GM19023 (cell line): ENCODE results near the gene IKZF1.

Experiments
- ATAC-seq: cut with Tn5 transposase; IDR thresholded peaks from one replicate; pipeline ENCODE4 v1.9.1; 2021; ENCODE audit warnings: mild to moderate bottlenecking, moderate library complexity; ENCODE audit not compliant: unreplicated experiment

The IKZF1 gene

DNA sequence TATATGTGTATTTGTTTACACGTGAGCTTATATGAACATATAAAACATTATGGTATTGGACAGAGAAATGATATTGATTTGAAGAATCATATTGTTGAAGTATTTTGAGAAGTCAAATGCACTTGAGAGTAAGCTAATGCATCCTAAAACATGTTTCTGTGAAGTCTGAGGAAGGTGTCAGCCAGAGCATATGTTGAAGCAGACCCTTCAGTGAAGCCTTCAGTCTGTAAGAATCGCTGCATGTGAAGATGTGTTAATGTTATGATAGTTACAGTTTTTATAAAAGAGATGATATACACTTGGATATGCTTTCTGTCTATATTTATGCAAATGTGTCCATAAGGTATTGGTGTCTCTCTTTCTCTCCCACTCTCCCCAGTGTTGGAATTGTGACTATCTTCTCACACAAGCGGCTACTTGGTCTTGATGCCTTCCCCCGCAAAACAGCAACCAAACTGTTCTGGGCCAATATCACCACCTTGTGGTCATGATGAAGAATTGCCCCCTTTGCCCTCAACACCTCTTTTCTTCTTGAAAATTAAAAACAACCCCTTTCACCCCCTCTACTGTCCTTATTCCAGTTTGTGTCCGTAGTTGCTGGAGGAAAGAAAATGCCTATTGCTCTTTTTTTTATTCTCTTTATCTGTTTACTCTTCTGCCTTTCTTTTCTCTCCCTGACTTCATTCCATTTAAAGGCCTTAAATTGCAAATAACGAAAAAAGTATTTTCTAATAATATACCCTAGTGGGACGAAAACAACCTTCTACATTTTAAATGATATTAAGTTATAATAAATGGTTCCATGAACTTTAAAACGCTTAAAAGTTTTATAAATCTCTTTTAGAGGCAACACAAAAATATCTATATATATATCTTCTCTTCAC, 64.9 kb downstream of the IKZF1 start:
- no peak for ATAC-seq

- ATAC-seq = no peak
These were observed 66.4 kb downstream of the IKZF1 start for GRCh38 chr7:50370884-50371283.

GRCh38 chr7:50371551-50372021, 67.1 kb downstream of the IKZF1 start:
- no peak for ATAC-seq

DNA sequence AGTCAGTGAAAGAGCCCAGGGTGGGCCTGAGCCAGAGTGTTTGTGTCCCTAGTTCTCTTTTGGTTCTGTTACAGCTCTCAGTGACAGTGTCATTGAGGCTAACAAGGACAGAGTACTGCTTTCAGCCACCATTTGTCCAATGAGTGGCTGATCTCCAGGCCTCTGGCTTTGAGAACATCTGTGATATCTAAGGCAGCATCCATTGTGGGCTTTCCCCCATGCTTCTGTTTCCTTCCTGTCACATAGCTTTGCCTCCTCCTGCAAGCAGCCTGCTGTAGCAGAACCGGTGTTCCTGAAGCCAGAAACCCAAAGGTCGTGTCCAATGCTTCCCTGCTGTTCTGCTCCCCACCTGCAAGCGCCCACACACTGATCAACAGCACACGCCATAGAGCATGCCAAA, 68.4 kb downstream of the IKZF1 start:
- no peak for ATAC-seq

DNA sequence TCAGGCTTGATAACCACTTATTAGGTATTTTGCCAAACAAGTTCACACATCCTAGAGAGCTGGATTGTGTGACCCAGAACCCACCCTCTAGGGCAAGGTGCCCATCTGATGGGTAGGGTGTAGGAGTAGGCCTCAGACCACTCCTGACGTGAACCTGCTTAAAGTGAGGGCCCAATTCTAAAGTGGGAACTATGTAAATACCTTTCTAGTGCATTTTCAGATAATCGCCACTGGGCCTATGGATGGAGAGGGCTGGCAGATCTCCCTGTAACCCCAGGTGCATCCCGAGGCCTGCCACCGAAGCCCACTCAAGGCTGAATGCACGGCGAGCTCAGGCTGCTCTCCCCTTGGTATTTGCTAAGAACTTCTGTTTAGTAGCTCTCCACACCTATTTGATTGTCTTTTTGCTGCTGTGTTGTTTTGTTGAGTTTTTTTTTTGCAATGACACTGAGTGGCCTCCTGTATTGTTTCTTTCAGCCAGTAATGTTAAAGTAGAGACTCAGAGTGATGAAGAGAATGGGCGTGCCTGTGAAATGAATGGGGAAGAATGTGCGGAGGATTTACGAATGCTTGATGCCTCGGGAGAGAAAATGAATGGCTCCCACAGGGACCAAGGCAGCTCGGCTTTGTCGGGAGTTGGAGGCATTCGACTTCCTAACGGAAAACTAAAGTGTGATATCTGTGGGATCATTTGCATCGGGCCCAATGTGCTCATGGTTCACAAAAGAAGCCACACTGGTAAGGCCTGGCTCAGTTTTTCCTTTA, 71.7 kb downstream of the IKZF1 start:
- ATAC-seq = no peak

DNA sequence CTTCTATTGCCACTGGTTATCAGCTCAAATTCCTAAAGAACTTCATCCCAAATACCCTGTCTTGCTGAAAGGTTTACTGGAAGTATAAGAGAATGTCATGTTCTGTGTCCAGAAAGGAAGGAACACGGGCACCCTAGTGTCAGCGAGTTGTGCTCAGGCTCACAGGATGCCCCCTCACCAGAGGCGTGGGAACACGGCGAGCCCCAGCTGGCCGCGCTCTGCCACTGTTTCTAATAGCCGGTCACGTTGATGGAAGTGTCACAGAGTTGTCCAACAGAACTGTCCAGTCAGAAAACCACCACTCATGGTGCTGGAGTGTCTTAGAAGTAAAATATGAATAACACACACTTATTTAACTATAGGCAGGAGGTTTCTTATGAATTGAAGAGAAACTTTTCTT, 72.8 kb downstream of the IKZF1 start:
- ATAC-seq = no peak

DNA sequence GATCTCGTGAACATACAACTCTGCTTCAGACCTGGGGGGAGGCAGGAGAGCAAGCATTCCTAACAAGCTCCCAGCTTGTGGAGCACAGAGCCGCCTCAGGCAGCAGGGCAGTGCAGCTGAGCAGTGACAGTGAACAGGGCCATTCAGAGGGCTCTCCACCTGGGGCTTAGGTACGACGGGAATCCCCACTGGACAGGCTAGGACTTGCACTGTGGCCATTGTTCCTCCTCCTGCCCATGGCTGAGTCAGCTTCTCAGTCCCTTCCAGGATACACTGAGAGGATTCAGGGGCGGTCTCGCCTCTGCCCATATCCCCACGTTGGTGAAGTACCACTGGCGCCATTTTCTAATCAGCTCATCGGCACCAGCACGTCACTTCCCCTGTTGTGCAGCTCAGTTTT, 74.6 kb downstream of the IKZF1 start:
- no peak for ATAC-seq

DNA sequence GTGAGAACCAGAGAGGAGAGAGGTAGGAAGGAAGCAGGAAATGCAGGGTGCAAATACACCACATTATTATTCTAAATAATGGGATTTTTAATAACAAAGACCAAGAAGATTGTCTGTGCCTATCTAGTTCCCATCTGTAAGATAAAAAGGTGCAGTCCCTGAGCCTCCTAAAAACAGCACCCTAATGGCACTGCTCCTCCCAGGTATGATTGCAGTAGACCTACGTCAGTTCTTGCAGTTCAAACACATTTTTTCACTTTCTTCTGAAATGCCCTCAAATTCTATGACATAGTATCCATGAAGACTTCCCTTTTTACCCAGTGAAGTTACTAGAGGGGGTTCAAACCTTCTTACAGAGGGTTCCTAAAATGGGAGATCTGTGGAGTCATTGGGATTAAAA, 75.0 kb downstream of the IKZF1 start:
- no peak for ATAC-seq

DNA sequence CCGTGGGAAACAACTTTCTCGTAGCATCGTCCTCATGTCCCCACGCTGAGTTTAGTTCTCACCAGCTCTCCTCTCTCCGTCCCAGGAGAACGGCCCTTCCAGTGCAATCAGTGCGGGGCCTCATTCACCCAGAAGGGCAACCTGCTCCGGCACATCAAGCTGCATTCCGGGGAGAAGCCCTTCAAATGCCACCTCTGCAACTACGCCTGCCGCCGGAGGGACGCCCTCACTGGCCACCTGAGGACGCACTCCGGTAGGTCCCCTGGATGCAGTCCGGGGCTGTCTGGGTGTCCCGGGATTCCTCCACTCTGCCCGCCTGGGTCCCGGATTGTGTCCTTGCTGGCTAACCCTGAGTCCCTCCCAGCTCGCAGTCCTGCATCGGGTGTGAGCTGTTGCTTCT, 77.9 kb downstream of the IKZF1 start:
- no peak for ATAC-seq

- ATAC-seq = no peak
These were observed 82.8 kb downstream of the IKZF1 start for GRCh38 chr7:50387351-50387750.

- ATAC-seq = no peak
These were observed 85.4 kb downstream of the IKZF1 start for GRCh38 chr7:50389961-50390360.

GRCh38 chr7:50391386-50391785, 86.9 kb downstream of the IKZF1 start:
- no peak for ATAC-seq

GRCh38 chr7:50393076-50393475, 88.6 kb downstream of the IKZF1 start:
- ATAC-seq = no peak

DNA sequence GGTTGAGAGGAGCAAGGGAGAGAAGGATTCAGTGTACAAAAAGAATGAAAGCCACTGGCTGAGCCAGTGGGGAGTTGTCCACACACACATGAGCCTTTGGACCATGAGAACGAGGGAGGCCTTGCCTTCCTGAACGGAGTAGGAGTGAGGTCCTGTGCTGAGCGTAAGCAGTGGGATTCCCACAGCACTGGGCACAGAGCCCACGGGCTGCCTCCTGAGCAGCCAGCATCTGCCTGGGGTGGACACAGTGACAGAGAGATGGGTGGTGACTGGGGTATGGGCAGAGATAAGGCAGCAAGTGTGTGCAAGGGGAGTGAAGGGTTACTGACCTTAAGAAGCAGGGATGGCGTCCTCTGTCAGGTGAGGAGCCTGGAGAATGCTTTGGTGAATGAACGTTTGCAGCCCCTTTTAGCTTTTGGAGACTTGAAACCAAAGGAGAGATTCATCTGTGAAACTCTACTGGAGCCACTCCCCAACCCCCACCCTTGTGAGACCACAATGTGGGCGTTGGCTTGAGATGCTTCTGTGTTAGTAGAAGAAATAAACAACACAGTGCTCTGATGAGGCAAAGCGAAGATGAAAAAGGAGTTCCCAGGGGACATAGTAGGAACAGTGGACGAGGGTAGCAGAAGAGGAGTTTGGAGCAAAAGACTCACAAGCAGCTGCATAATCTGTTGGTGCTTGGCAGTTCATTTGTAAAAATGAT, 89.2 kb downstream of the IKZF1 start:
- peak; percentile 49 for ATAC-seq

DNA sequence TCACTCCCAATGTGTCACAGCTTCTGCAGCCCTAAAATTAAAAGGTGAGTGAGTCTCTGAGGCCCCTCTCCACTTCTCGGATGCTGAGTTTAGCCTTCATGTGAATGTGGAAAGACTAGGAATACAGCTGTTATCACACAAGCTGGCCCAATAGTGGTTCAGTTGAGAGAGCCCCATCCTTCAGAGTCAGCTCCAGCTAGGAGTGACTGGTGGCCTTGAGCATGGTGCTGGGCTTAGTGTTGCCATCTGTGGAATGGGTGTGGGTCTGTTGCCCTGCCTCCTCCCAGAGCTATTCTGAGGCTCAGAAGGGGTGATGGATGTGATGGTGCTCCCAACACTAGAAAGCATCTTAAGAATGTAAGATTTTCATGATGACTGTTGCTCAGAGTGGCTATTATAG, 89.8 kb downstream of the IKZF1 start:
- ATAC-seq = no peak

GRCh38 chr7:50396856-50397255, 92.3 kb downstream of the IKZF1 start:
- ATAC-seq = peak; percentile 6

- ATAC-seq = peak; percentile 51
These were observed 92.9 kb downstream of the IKZF1 start for GRCh38 chr7:50397320-50397970.

DNA sequence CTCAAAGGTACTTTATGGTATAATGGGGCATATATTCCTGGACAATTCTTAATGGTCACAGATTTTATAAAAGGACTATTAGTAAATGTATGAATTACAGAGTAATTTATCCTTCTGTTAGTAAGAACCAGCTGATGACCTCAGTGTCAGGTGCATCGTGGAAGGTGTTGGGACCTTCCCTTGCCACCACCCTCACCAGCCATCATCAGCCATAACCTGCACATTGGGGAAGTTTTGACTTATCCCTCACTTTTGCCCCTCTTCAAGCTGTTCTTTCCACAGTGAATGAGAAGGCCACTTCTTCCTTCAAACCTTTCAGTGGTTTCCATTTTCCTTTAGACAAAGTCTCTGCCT, 93.4 kb downstream of the IKZF1 start:
- ATAC-seq = no peak

- ATAC-seq = no peak
These were observed 94.7 kb downstream of the IKZF1 start for GRCh38 chr7:50399206-50399605.

DNA sequence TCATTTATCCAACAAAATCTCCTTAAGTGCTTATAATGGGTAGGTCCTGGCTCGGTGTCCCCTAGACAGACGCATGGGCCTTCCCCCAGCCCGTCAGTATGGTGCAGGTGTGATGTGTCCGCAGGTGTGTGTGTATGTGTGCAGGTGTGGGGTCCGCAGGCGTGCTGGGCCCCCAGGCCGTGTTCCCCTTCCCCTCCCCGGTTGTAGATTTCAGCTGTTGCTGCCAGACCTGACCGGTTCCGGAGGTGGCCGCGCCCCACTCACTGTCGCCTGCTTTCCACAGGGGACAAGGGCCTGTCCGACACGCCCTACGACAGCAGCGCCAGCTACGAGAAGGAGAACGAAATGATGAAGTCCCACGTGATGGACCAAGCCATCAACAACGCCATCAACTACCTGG, 95.1 kb downstream of the IKZF1 start:
- ATAC-seq = no peak

DNA sequence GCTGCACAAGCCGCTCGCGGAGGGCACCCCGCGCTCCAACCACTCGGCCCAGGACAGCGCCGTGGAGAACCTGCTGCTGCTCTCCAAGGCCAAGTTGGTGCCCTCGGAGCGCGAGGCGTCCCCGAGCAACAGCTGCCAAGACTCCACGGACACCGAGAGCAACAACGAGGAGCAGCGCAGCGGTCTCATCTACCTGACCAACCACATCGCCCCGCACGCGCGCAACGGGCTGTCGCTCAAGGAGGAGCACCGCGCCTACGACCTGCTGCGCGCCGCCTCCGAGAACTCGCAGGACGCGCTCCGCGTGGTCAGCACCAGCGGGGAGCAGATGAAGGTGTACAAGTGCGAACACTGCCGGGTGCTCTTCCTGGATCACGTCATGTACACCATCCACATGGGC, 95.6 kb downstream of the IKZF1 start:
- no peak for ATAC-seq
